ENCODE results near the gene MARCHF3.
"Not testable (repeated sequence)": the region's sequence is repeated elsewhere in the genome, so short reads cannot be mapped to it uniquely, and the experiment has no call there.

The MARCHF3 gene

DNA sequence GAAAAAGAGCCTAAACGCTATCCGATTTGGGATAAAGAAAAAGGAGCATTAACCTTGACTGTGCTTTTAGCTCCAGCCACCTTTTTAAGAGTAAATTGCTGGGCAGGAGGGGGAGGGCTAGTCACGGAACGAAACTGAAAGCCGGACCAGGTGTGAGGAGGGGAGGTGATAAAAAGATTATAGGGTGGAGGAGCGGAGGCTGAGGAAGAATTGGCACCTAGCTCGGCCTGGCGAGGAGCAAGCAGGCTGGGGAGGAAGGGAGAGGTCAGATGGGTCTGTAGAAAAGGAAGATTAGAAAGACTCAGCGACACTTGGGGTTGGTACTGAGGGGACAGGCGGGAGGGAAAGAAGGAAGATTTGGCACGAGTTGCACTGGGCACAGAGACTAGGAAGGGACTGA, 187.0 kb downstream of the MARCHF3 start:
- not testable (repeated sequence) for DNase-seq

GRCh38 chr5:126839407-126839806, 191.0 kb downstream of the MARCHF3 start:
- DNase-seq = not testable (repeated sequence)

GRCh38 chr5:126837906-126838539, 192.3 kb downstream of the MARCHF3 start:
- no peak for DNase-seq

GRCh38 chr5:126837242-126837641, 193.1 kb downstream of the MARCHF3 start:
- no peak for DNase-seq

GRCh38 chr5:126836778-126837177, 193.6 kb downstream of the MARCHF3 start:
- DNase-seq = no peak

DNA sequence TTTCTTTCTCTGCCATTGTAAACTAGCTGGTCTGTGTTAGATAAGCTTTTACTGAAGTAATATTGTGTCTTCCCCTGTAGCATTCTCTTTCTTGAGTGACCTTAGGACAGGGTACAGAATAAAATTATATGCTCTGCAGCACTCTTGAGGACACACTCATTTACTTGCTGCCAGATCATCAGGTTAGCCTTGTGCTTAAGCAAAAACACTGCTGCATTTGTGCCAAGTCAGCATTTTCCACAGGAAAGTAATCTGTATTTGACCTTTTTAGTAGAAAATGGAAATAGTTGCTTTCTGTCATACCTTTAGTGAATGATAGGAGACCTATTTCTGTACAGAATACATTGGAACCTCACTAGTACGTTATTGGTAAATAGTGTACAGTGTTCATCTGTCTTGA, 199.2 kb downstream of the MARCHF3 start:
- no peak for DNase-seq

- no peak for DNase-seq
Measured at GRCh38 chr5:126830061-126830460, 200.3 kb downstream of the MARCHF3 start.

GRCh38 chr5:126829098-126829497, 201.3 kb downstream of the MARCHF3 start:
- no peak for DNase-seq

DNA sequence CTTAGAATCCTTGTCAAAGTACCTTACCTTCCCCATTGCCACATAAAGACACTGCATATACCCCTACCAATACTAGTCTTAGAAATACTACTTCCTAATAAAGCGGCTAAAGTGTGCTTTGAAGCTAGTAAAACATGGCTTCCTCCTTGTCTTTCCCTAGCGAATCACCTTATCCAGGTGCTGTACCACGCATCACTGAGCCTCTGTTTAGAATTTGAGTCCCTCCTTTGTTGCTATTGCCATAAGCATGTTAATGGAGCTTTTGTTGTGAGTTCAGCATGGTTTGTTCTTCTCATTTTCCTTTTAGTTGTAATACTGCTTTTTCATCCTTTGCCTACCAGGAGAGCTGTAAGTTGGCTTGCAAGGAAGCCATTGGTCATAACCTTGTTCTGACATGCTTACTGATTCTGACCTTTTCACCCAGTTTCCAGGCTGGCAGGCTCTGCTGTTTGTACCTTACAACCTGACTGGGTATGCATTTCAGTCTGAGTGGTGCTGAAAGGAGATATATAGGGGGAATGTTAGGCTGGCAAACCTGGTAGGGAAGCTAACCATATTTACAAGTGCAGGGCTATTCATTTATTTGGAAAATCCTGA, 203.6 kb downstream of the MARCHF3 start:
- DNase-seq = no peak

DNA sequence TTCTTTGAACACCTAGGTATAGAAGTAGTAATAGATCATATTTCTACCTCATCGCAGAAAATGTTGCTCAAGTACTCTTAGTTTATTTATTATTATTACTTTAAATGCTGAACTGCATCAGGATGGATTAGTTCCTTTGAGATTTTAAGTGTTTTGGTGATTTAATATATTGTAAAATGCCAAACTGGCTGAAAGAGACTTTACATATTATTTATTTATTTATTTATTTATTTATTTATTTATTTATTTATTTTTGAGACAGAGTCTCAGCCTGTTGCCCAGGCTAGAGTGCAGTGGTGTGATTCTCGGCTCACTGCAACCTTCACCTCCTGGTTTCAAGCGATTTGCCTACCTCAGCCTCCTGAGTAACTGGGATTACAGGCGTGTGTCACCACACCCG, 211.1 kb downstream of the MARCHF3 start:
- no peak for DNase-seq

DNA sequence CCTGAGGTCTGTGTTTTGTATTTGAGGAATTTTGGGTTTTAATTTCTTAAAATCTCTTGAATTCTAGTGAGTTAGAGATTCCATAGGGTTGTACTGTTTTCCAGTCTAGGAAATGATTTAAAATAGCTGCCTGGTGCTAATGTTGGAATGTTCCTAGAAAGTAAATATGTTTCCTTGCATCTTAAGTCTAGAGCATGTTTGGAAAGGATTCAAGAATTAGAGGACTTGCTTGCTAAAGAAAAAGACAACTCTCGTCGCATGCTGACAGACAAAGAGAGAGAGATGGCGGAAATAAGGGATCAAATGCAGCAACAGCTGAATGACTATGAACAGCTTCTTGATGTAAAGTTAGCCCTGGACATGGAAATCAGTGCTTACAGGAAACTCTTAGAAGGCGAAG, 211.6 kb downstream of the MARCHF3 start:
- DNase-seq = no peak

Data from GOT3 (cell line).